ENCODE data around the gene KMT2C.
"Not testable (repeated sequence)": the region's sequence is repeated elsewhere in the genome, so short reads cannot be mapped to it uniquely, and the experiment has no call there.

DNA sequence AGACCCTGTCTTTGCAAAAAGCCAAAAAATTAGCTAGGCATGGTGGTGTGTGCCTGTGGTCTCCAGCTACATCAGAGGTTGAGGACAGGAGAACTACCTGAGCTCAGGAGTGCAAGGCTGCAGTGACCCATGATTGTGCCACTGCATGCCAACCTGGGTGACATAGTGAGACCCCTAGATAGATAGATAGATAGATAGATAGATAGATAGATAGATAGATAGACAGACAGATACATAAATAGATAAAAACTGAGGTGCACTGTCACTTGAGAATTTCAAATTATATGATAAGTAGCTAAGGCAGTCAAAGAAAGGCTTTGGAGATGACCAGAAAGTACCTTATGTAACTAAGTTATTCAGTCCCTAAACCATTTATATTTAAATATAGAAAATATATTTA, 231.4 kb downstream of the KMT2C start:
- TF ChIP-seq, protein P1, sequence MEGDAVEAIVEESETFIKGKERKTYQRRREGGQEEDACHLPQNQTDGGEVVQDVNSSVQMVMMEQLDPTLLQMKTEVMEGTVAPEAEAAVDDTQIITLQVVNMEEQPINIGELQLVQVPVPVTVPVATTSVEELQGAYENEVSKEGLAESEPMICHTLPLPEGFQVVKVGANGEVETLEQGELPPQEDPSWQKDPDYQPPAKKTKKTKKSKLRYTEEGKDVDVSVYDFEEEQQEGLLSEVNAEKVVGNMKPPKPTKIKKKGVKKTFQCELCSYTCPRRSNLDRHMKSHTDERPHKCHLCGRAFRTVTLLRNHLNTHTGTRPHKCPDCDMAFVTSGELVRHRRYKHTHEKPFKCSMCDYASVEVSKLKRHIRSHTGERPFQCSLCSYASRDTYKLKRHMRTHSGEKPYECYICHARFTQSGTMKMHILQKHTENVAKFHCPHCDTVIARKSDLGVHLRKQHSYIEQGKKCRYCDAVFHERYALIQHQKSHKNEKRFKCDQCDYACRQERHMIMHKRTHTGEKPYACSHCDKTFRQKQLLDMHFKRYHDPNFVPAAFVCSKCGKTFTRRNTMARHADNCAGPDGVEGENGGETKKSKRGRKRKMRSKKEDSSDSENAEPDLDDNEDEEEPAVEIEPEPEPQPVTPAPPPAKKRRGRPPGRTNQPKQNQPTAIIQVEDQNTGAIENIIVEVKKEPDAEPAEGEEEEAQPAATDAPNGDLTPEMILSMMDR (tag by site-specific recombination; IDR thresholded peaks at IDR 0.05), result not testable (repeated sequence)
- not testable (repeated sequence) for TF ChIP-seq ZNF121 (tag by site-specific recombination; IDR thresholded peaks at IDR 0.05); KLF9 (tag by site-specific recombination; IDR thresholded peaks at IDR 0.05; ENCODE audit: low read depth); ZBTB1 (tag by site-specific recombination; IDR thresholded peaks at IDR 0.05); KLF8 (tag by site-specific recombination; IDR thresholded peaks at IDR 0.05); ZNF24 (tag by site-specific recombination; IDR thresholded peaks at IDR 0.05); ZNF274 (IDR thresholded peaks at IDR 0.05; ENCODE audit: low read length); ZNF274 (tag by site-specific recombination; IDR thresholded peaks at IDR 0.05; ENCODE audit: borderline replicate concordance); ZNF670 (tag by site-specific recombination; IDR thresholded peaks at IDR 0.05; ENCODE audit: low read depth); ZNF140 (tag by site-specific recombination; IDR thresholded peaks at IDR 0.05); MEIS1 (CRISPR knock-in tag; IDR thresholded peaks at IDR 0.05; ENCODE audit: borderline replicate concordance); ZEB2 (tag by site-specific recombination; IDR thresholded peaks at IDR 0.05)
- TF ChIP-seq, protein P2, sequence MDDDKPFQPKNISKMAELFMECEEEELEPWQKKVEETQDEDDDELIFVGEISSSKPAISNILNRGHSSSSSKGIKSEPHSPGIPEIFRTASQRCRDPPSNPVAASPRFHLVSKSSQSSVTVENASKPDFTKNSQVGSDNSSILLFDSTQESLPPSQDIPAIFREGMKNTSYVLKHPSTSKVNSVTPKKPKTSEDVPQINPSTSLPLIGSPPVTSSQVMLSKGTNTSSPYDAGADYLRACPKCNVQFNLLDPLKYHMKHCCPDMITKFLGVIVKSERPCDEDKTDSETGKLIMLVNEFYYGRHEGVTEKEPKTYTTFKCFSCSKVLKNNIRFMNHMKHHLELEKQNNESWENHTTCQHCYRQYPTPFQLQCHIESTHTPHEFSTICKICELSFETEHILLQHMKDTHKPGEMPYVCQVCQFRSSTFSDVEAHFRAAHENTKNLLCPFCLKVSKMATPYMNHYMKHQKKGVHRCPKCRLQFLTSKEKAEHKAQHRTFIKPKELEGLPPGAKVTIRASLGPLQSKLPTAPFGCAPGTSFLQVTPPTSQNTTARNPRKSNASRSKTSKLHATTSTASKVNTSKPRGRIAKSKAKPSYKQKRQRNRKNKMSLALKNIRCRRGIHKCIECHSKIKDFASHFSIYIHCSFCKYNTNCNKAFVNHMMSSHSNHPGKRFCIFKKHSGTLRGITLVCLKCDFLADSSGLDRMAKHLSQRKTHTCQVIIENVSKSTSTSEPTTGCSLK (tag by site-specific recombination; IDR thresholded peaks at IDR 0.05), result not testable (repeated sequence)
- TF ChIP-seq, protein P3, sequence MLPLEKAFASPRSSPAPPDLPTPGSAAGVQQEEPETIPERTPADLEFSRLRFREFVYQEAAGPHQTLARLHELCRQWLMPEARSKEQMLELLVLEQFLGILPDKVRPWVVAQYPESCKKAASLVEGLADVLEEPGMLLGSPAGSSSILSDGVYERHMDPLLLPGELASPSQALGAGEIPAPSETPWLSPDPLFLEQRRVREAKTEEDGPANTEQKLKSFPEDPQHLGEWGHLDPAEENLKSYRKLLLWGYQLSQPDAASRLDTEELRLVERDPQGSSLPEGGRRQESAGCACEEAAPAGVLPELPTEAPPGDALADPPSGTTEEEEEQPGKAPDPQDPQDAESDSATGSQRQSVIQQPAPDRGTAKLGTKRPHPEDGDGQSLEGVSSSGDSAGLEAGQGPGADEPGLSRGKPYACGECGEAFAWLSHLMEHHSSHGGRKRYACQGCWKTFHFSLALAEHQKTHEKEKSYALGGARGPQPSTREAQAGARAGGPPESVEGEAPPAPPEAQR (tag by site-specific recombination; IDR thresholded peaks at IDR 0.05), result not testable (repeated sequence)
